22Rv1 (cell line): Measurements from ENCODE around the gene KCNJ6.

ENCODE experiments used
- H3K27ac ChIP-seq: fragments of 450-650 bp; 2 replicates; pipeline ENCODE4 v1.5.1; 2017
- ZFX ChIP-seq: fragments of 450-650 bp; IDR thresholded peaks from 2 replicates; pipeline ENCODE4 v1.6.1; 2017; ENCODE audit warnings: antibody characterized with exemption, borderline replicate concordance
- TF ChIP-seq, protein P1 (sequence below): fragments of 450-650 bp; IDR thresholded peaks from 2 replicates; pipeline ENCODE4 v1.5.1; 2017; ENCODE audit warnings: mild to moderate bottlenecking

The KCNJ6 gene

GRCh38 chr21:37905291-37905690 is 11.0 kb downstream of the KCNJ6 start:
- no peak for TF ChIP-seq ZFX
- TF ChIP-seq, protein P1, sequence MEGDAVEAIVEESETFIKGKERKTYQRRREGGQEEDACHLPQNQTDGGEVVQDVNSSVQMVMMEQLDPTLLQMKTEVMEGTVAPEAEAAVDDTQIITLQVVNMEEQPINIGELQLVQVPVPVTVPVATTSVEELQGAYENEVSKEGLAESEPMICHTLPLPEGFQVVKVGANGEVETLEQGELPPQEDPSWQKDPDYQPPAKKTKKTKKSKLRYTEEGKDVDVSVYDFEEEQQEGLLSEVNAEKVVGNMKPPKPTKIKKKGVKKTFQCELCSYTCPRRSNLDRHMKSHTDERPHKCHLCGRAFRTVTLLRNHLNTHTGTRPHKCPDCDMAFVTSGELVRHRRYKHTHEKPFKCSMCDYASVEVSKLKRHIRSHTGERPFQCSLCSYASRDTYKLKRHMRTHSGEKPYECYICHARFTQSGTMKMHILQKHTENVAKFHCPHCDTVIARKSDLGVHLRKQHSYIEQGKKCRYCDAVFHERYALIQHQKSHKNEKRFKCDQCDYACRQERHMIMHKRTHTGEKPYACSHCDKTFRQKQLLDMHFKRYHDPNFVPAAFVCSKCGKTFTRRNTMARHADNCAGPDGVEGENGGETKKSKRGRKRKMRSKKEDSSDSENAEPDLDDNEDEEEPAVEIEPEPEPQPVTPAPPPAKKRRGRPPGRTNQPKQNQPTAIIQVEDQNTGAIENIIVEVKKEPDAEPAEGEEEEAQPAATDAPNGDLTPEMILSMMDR, result no peak
- H3K27ac ChIP-seq, result no peak overlapping the region

GRCh38 chr21:37904856-37905255 is 11.4 kb downstream of the KCNJ6 start:
- TF ChIP-seq ZFX, result no peak
- TF ChIP-seq, protein P1, result no peak
- H3K27ac ChIP-seq, result no peak overlapping the region

GRCh38 chr21:37903396-37903795 is 12.9 kb downstream of the KCNJ6 start:
- no peak for TF ChIP-seq ZFX
- TF ChIP-seq, protein P1, result no peak
- H3K27ac ChIP-seq, result no peak overlapping the region

DNA sequence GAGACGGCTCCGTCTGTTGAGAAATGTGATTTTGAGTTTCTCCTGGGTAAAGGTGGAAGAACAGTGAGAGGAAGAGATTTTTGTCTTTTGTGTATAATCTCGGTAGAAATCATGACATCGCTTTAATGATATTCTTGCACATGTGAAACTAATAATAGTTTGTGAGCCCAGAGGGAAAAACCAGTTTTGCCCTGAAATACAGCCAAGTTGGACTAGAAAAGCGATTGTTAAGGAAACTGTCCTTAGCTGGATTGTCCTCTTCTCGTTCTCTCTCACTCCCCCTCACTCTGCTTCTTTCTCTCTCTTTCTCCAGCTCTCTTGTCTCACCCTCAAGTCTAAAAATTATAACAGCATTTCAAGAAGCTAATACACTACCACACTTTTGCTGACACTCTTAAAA is 17.1 kb downstream of the KCNJ6 start:
- no peak for TF ChIP-seq ZFX
- TF ChIP-seq, protein P1, result no peak
- H3K27ac ChIP-seq, result no peak overlapping the region

GRCh38 chr21:37896788-37897187 is 19.5 kb downstream of the KCNJ6 start:
- no peak overlapping the region for H3K27ac ChIP-seq
- TF ChIP-seq ZFX, result no peak
- TF ChIP-seq, protein P1, result no peak

- no peak overlapping the region for H3K27ac ChIP-seq
- TF ChIP-seq, protein P1, result no peak
- TF ChIP-seq ZFX, result no peak
Measured at GRCh38 chr21:37891972-37892371, 24.3 kb downstream of the KCNJ6 start.

DNA sequence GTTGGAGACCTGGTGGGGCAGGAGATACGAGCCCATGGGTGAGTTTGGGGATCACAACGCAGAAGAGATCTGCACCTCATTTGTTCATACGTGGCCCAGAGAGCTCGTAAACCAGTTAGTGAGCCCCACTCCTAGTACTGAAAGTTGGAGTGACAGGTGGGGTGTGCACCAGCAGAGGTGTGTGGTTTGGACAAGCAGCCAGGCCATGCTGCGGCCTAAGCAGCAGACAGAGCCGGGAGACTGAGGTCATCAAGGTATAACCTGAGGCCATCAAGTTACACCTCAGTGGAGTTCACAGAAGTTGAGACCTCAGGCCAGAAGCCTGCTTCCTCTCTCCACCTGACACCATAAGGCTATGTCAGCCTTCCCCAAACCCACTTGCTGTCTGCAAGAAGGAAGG is 27.6 kb downstream of the KCNJ6 start:
- TF ChIP-seq, protein P1, result no peak
- TF ChIP-seq ZFX, result no peak
- no peak overlapping the region for H3K27ac ChIP-seq
